Kidney (tissue), 14 donors: ENCODE measurements around the gene MAP2K7. TPM values are rescaled to one million over a fixed set of nuclear protein-coding genes. Genes with fewer than 3 reads are reported as not detected.
"Not testable (repeated sequence)": the region's sequence is repeated elsewhere in the genome, so short reads cannot be mapped to it uniquely, and the experiment has no call there.

Experiments
- DNase-seq, 5 donors: peaks; one replicate each; pipeline ENCODE4 v3.0.0-alpha.2; 2013 to 2020
- FAIRE-seq: peaks from 2 replicates; lab custom pipeline; 2012; peaks lifted over from hg19 to GRCh38; lab: Jason Lieb, UNC
- H3K27ac ChIP-seq, 2 donors: one replicate each; pipeline ENCODE4 v1.7.0; 2013; ENCODE audit warnings: low read depth in 2 of 2, low read length in 2 of 2, inconsistent platforms in 1 of 2
- H3K27me3 ChIP-seq: one replicate; pipeline ENCODE4 v1.7.1; 2013; ENCODE audit warnings: low read length, inconsistent platforms; ENCODE audit not compliant: control insufficient read depth, insufficient read depth
- H3K36me3 ChIP-seq, 3 donors: one replicate each; pipeline versions ENCODE4 v1.7.0 to v1.7.1; 2013; ENCODE audit warnings: low read length in 3 of 3, control low read depth in 1 of 3, inconsistent platforms in 1 of 3; ENCODE audit not compliant: insufficient read depth in 3 of 3, control insufficient read depth in 2 of 3
- H3K4me1 ChIP-seq, 3 donors: one replicate each; pipeline versions ENCODE4 v1.7.0 to v1.7.1; 2013; ENCODE audit warnings: low read length in 3 of 3, inconsistent platforms in 1 of 3, low read depth in 1 of 3; ENCODE audit not compliant: control insufficient read depth in 2 of 3, insufficient read depth in 2 of 3
- H3K4me3 ChIP-seq, 3 donors: one replicate each; pipeline versions ENCODE4 v1.7.0 to v1.8.1; 2013; ENCODE audit warnings: low read length in 3 of 3, control low read depth in 1 of 3, inconsistent platforms in 1 of 3
- H3K9ac ChIP-seq, 3 donors: one replicate each; pipeline versions ENCODE4 v1.7.0 to v1.7.1; 2013; ENCODE audit warnings: low read length in 3 of 3, control low read depth in 1 of 3, inconsistent platforms in 1 of 3
- H3K9me3 ChIP-seq, 3 donors: one replicate each; pipeline versions ENCODE4 v1.7.0 to v1.7.1; 2013; ENCODE audit warnings: low read length in 3 of 3, control low read depth in 1 of 3, inconsistent platforms in 1 of 3; ENCODE audit not compliant: control insufficient read depth in 2 of 3, insufficient read depth in 1 of 3
- intact Hi-C: fragments of 100-400 bp; cut with DNase I; formaldehyde crosslinking; loops from one replicate; pipeline ENCODE4 v1.11.1; 2022
- polyA plus RNA-seq: library from polyadenylated mRNA; stranded (reverse); fragments of 350-450 nt; fragmentation: Illumina TruSeq; extraction: RNeasy Lipid Tissue Mini Kit (QIAGEN cat#74804); gene quantifications from one replicate; pipeline ENCODE4 v1.2.3, GENCODE V29; 2014; ENCODE audit warnings: low read depth, low replicate concordance; ENCODE audit not compliant: insufficient read depth
- total RNA-seq: library from RNA; stranded (reverse); fragmentation: NEBNext Ultra II Directional; extraction: Animal tissue kit (Norgen Biotek cat#: 25700); gene quantifications from one replicate; pipeline ENCODE4 v1.2.1, GENCODE V29; 2021
- TF ChIP-seq, protein P1 (sequence below): IDR thresholded peaks from 3 replicates; pipeline ENCODE4 v1.5.1; 2012; ENCODE audit warnings: mild to moderate bottlenecking, moderate library complexity, borderline replicate concordance; ENCODE audit not compliant: insufficient read depth; ENCODE audit errors: extremely low read depth
- donor health status: control.
- donor health status: control.
- donor health status: control.
- donor health status: control.
- donor health status: control.
- donor health status: DM: yes; HTN: yes; CAD: no.
- donor health status: Normal renal cell carcinoma (clear cell type).

The MAP2K7 gene
- total and polyA plus RNA-seq, 2 donors from 2014 or later, result 16.7 to 37.0 TPM

DNA sequence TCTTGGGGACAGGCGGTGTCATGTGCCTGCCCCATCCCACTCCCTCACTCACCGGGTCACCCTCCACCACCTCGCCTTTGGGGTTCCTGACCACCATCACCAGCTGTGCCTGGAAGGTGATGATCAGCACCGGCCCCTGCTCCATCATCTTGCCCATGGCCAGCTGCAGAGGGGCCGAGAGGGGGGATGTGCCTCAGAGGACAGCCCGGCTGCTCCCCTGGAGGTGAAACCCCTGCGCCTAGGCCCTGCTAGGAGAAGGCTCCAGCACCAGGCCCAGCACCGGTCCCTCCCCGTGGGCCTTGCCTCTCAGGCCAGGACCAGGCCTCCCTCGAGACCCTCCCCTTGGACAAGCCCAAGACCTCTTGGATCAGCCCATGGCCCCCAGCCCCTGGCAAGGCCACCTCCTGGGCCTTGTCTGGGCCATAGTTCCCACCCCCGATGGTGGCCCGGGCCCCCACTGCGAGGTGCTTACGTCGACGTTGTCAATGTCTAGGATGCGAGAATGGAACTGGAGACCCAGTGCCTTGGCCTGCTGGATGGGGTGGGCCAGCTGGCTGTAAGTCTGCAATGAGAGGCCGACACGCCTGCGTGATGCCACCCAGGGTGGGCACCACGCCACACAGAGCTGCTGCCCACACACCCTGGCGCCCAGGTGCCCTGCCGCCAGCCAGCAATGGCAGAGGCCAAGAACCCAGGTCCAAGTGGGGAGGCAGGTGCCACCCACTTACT is 24.1 kb downstream of the MAP2K7 start:
- peak in 2 of 5 donors; percentile 74 to 83 for DNase-seq
- no peaks in the 10 kb centered on the region for H3K9me3 ChIP-seq
- intact Hi-C loops, result no loop called here
- peaks cover 0 to 20% (median 10%) of the 10 kb centered on the region in 3 donors for H3K36me3 ChIP-seq
- TF ChIP-seq, protein P1, sequence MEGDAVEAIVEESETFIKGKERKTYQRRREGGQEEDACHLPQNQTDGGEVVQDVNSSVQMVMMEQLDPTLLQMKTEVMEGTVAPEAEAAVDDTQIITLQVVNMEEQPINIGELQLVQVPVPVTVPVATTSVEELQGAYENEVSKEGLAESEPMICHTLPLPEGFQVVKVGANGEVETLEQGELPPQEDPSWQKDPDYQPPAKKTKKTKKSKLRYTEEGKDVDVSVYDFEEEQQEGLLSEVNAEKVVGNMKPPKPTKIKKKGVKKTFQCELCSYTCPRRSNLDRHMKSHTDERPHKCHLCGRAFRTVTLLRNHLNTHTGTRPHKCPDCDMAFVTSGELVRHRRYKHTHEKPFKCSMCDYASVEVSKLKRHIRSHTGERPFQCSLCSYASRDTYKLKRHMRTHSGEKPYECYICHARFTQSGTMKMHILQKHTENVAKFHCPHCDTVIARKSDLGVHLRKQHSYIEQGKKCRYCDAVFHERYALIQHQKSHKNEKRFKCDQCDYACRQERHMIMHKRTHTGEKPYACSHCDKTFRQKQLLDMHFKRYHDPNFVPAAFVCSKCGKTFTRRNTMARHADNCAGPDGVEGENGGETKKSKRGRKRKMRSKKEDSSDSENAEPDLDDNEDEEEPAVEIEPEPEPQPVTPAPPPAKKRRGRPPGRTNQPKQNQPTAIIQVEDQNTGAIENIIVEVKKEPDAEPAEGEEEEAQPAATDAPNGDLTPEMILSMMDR, result no peak
- H3K4me3 ChIP-seq, result no peak overlapping the region
- no peak overlapping the region for H3K9ac ChIP-seq
- no peaks in the 10 kb centered on the region for H3K27me3 ChIP-seq
- FAIRE-seq, result no peak
- peaks cover 0 to 20% (median 5%) of the 10 kb centered on the region in 3 donors for H3K4me1 ChIP-seq
- H3K27ac ChIP-seq, result peak overlapping the region in 1 of 2 donors; percentile 26

DNA sequence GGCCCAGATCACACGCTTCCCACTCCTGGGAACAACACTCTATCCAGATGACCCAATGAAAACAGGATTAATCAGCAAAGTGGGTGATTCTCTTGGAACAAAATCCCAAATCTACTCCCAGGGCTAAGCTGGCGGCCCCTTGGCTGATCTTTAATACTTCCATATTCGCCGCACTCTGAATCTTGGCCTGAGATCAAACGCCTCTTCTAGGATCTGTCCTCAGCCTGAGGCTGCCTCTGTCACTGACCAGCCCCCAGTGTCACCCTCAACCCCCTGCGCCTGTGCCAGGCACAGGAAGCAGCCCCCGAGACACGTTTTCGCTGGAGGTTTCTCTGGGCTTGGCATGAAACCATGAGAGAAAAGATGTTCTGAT is 24.6 kb downstream of the MAP2K7 start:
- intact Hi-C loops, result no loop called here
- FAIRE-seq (no peak), DNase-seq (peak in 2 of 5 donors; percentile 37 to 63)
- Histone ChIP-seq H3K27me3 (no peaks in the 10 kb centered on the region), H3K4me1 (peaks cover 0 to 20% (median 5%) of the 10 kb centered on the region in 3 donors), H3K36me3 (peaks cover 0 to 21% (median 14%) of the 10 kb centered on the region in 3 donors), H3K4me3 (no peak overlapping the region), H3K9ac (peak overlapping the region in 1 of 3 donors; percentile 40), H3K9me3 (no peaks in the 10 kb centered on the region), H3K27ac (peak overlapping the region in 1 of 2 donors; percentile 26)
- TF ChIP-seq, protein P1, result no peak

DNA sequence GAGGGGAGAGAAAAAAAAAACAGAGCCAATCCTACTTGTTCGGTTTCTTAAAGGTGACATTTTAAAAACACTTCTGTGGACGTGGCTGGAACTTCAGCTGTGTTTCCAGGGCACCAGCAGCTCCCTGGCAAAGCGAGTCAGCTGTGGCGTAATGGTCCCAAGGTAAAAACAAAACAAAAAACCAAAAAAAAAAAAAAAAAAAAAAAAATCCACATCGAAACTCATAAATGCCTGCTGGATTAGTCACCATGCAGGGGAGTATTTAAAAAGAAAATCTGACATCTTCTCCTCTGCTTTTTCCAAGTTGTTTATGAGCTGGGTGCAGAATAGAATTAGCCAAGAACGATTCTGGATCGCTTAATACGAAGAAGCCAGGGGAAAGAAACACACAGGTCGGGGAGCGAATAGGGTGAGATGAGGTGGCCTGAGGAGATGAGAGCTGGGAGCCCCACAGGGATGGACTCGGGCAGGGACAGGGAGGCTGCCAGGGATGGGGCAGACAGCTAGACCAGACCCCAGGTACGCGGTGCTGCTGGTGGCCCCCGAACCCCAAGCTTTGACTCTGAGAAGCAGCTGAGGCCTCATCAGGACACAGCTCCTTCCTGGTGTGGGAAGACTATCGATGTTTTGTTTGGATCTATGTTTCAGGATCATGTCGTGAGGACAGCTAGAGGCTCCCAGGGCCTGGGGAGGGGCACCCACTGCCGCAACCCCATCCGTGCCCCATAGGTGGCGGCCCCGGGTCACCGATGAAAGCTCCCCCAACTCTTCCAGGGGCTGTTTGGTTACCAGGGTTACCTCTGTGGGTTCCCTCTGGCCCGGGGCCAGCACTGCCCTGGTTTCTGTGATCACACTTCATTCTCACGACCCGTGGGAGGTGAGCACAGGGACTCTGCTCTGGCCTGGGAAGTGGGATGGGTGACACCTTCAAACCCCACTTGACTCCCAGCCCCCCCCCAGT is 25.3 kb downstream of the MAP2K7 start:
- FAIRE-seq, result no peak
- Histone ChIP-seq H3K36me3 (peaks cover 0 to 28% (median 20%) of the 10 kb centered on the region in 3 donors), H3K9me3 (no peaks in the 10 kb centered on the region), H3K4me3 (no peak overlapping the region), H3K27me3 (no peaks in the 10 kb centered on the region), H3K4me1 (peaks cover 0 to 20% (median 5%) of the 10 kb centered on the region in 3 donors), H3K9ac (peak overlapping the region in 1 of 3 donors; percentile 61), H3K27ac (peak overlapping the region; percentile 51 to 81)
- TF ChIP-seq, protein P1, result no peak
- intact Hi-C loops, result no loop called here
- peak in 4 of 5 donors; percentile 63 to 86 (median 74) for DNase-seq

DNA sequence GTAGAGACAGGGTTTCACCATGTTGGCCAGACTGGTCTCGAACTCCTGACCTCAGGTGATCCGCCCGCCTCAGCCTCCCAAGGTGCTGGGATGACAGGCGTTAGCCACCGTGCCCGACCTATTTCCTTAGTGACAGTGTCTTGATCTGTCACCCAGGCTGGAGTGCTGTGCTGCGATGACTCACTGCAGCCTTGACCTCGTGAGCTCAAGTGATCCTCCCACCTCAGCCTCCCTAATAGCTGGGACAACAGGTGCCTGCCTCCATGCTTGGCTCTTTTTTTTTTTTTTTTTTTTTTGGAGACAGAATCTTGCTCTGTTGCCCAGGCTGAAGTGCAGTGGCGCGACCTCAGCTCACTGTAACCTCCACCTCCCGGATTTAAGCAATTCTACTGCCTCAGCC is 26.4 kb downstream of the MAP2K7 start:
- FAIRE-seq, H3K27me3 ChIP-seq, H3K4me3 ChIP-seq, intact Hi-C loops, H3K9ac ChIP-seq, H3K9me3 ChIP-seq, H3K27ac ChIP-seq: not testable (repeated sequence)
- peaks cover 0 to 31% (median 24%) of the 10 kb centered on the region in 3 donors for H3K36me3 ChIP-seq
- H3K4me1 ChIP-seq, result peaks cover 0 to 20% (median 5%) of the 10 kb centered on the region in 3 donors
- DNase-seq, result peak in 1 of 5 donors; percentile 58
